ENCODE data around the gene CDR2.

Gene CDR2

DNA sequence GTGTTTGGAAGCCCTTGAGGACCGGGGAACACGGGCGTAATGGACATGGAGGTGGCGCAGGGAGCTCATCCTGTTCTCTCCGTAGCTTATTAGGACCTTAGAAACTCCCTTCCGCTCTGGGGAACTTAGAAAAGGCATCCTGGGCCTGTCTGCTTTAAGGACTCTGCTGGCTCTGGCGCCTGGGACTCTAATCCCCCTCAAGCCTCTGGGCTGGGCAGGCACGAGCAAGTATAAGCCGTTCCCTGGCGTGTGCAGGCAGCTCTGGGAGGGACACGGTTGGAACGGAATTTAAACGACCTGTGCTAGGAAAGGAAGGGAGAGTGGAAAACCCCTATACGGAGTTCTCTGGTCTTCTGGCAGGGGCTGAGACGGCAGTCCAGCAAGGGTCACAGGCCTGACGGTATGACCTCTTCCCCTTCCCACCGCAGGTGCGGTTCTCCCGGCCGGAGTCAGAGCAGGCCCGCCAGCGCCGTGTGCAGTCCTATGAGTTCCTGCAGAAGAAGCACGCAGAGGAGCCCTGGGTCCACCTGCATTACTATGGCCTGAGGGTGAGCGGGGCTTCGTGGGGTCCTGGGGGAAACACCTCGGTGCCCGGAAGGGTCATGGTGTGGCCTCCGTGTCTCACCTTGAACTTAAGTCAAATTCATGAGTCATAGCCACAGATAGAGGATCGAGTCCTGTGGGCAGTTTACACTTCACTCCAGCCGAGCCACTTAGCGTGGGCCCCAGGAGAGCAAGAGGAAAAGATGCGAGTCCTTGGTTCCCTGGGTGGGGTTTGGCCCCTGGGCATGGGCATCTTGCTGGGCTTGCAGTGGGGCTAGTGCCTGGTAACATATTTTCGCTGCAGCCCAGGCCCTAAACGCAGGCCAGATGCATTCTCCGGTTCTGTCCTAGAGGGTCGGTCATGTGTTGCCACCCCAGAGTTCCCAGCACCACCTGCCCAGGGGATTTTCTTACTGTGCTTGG lies 59.5 kb downstream of the CDR2 start:
- DNase-seq (ENCODE audit: extremely low spot score) = no peak
- CTCF ChIA-PET = interaction anchor here (0.8 to 1.5 kb wide), 2 partner anchors 14 to 15 kb away, joined by 3 to 4 read pairs; no protein-coding TSS in a partner anchor
- POLR2A ChIA-PET = no interaction called here
- no peak for TF ChIP-seq CTCF (IDR thresholded peaks at IDR 0.05; ENCODE audit: control extremely low read depth, extremely low read depth, low read depth, missing control alignments)

- no peak for DNase-seq (ENCODE audit: extremely low spot score)
- TF ChIP-seq CTCF (IDR thresholded peaks at IDR 0.05; ENCODE audit: control extremely low read depth, extremely low read depth, low read depth, missing control alignments) = no peak
- POLR2A ChIA-PET = no interaction called here
- CTCF ChIA-PET = interaction anchor here (1.0 to 1.8 kb wide), 3 partner anchors 13 to 50 kb away, joined by 3 to 6 read pairs (median 3); no protein-coding TSS in a partner anchor
Observed at GRCh38 chr16:22313876-22314470, 60.4 kb downstream of the CDR2 start.

DNA sequence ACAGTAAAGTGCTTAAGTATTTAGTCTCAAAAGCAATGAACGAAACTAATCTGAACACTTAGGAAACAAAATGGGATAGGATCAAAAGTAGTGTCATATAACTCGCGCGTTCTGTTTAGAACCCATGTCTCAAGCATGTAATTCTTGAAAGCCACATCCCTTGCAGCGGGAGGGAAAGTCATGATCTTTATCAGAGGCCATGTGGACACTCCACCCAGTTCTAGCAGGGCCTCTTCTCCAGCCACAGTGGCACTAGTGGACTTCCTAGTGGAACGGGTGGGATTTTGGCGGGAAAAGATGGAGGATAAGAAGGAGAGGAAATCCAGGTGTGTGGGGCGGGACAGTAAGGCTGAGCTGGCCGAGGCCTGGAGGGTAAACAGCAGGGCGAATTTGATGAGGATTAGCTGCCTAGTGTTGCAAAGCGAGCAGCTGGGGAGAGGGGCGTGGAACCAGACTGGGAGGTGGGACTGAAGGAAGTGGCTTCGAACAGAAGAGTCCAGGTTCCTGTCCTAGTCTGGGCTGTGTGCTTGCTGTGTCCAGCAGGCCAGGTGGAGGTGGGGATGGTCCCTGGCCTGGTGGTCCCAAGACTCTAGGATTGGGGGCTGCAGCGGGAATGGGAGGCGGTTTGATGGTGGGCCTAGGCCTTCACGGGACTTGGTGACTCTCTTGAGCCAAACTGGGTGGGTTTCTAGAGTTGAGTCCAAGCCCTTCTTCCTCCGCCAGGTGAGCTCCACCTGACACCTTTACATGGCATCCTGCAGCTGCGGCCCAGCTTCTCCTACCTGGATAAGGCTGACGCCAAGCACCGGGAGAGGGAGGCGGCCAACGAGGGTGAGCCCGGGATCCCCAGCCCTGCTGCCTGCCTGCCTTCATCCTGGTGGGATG lies 61.3 kb downstream of the CDR2 start:
- POLR2A ChIA-PET = no interaction called here

GRCh38 chr16:22311520-22311919 lies 62.9 kb downstream of the CDR2 start:
- ChIA-PET POLR2A (no interaction called here), CTCF (interaction anchor here (1.4 kb wide), 1 partner anchor 10 kb away, joined by 6 read pairs; no protein-coding TSS in a partner anchor)
- DNase-seq (ENCODE audit: extremely low spot score) = no peak
- TF ChIP-seq CTCF (IDR thresholded peaks at IDR 0.05; ENCODE audit: control extremely low read depth, extremely low read depth, low read depth, missing control alignments) = no peak

More for the DNA sequence above, 61.3 kb downstream of the CDR2 start:
- CTCF ChIA-PET = interaction anchor here (1.0 to 1.8 kb wide), 3 partner anchors 13 to 49 kb away, joined by 3 to 6 read pairs (median 3); no protein-coding TSS in a partner anchor
- no peak for TF ChIP-seq CTCF (IDR thresholded peaks at IDR 0.05; ENCODE audit: control extremely low read depth, extremely low read depth, low read depth, missing control alignments)
- no peak for DNase-seq (ENCODE audit: extremely low spot score)

DNA sequence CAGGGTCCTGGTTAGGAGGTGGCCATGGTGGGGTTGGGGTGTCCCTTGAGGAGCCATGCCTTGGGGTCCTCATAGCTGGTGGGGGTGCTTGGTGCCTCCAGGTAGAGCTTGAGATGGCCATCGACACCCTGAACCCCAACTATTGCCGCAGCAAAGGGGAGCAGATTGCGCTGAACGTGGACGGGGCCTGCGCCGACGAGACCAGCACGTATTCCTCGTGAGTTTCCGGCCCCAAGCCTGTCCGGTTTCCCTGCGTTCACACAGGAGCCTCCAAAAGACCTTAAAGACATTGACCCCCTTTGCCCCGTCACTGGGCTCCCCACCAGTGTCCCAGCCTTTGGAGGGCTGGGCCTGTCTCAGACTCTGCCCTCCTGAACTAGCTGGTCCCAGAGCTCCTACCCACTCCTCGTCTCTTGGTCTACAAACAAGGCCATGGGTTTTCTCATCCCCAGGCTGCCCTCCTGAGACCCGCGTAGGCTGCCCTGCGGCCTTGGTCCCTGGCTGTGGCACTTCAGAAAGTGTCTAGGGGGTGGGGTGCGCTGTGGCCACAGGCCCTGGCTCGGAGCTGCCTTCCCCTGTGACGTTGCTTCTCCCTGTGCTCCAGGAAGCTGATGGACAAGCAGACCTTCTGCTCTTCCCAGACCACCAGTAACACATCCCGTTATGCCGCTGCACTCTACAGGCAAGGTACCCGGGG lies 65.4 kb downstream of the CDR2 start:
- POLR2A ChIA-PET = no interaction called here
- CTCF ChIA-PET = interaction anchor here (1.0 to 2.5 kb wide), 5 partner anchors 9 to 44 kb away, joined by 3 to 8 read pairs (median 7); no protein-coding TSS in a partner anchor
- DNase-seq (ENCODE audit: extremely low spot score) = no peak
- no peak for TF ChIP-seq CTCF (IDR thresholded peaks at IDR 0.05; ENCODE audit: control extremely low read depth, extremely low read depth, low read depth, missing control alignments)

Data from GM10248 (cell line).